ENCODE measurements around the gene FAM53B. TPM values are rescaled to one million over a fixed set of nuclear protein-coding genes. Genes with fewer than 3 reads are reported as not detected.

Gene FAM53B
- total RNA-seq, 1 donor, result 12.7 TPM

DNA sequence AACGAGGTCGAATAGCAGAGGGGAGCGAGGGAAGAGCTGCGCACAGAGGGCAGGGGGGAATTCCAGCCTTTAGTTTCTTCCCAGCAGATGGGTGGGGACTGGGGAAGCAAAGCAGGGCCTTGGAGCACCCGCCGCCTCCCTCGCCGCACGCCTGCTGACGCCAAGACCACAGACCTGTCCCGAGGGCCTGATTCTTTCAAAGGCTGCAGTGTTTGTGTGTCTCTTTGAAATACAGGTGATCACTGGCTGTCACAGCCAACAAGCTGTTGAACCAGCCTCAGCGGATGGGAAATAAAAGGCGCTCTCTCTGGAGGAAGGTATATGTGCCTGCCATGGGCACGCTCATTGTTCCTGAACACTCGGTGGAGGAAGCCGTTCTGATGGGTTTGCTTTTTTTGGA, 119.3 kb downstream of the FAM53B start:
- Histone ChIP-seq H4K20me1 (ENCODE audit: insufficient read depth, low read length) (peaks cover 30% of the 10 kb centered on the region), H3K4me2 (ENCODE audit: insufficient read depth, low read length) (no peak overlapping the region), H3K9me3 (ENCODE audit: low read depth, low read length) (no peaks in the 10 kb centered on the region), H3K79me2 (ENCODE audit: insufficient read depth, low read length) (no peaks in the 10 kb centered on the region), H3K27me3 (ENCODE audit: insufficient read depth, low read length) (no peaks in the 10 kb centered on the region), H3K4me1 (ENCODE audit: insufficient read depth, low read length) (no peaks in the 10 kb centered on the region), H3K36me3 (ENCODE audit: insufficient read depth, low read length) (no peaks in the 10 kb centered on the region), H2AFZ (ENCODE audit: low read length) (no peak overlapping the region), H3K27ac (ENCODE audit: low read depth, low read length) (no peak overlapping the region), H3K4me3 (ENCODE audit: insufficient read depth, low read length) (no peak overlapping the region)
- no peak for DNase-seq (ENCODE audit: insufficient read length, low spot score, missing footprints)
- TF ChIP-seq, protein P1, sequence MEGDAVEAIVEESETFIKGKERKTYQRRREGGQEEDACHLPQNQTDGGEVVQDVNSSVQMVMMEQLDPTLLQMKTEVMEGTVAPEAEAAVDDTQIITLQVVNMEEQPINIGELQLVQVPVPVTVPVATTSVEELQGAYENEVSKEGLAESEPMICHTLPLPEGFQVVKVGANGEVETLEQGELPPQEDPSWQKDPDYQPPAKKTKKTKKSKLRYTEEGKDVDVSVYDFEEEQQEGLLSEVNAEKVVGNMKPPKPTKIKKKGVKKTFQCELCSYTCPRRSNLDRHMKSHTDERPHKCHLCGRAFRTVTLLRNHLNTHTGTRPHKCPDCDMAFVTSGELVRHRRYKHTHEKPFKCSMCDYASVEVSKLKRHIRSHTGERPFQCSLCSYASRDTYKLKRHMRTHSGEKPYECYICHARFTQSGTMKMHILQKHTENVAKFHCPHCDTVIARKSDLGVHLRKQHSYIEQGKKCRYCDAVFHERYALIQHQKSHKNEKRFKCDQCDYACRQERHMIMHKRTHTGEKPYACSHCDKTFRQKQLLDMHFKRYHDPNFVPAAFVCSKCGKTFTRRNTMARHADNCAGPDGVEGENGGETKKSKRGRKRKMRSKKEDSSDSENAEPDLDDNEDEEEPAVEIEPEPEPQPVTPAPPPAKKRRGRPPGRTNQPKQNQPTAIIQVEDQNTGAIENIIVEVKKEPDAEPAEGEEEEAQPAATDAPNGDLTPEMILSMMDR (IDR thresholded peaks at IDR 0.05; ENCODE audit: extremely low read depth, low read depth, low read length), result no peak

DNA sequence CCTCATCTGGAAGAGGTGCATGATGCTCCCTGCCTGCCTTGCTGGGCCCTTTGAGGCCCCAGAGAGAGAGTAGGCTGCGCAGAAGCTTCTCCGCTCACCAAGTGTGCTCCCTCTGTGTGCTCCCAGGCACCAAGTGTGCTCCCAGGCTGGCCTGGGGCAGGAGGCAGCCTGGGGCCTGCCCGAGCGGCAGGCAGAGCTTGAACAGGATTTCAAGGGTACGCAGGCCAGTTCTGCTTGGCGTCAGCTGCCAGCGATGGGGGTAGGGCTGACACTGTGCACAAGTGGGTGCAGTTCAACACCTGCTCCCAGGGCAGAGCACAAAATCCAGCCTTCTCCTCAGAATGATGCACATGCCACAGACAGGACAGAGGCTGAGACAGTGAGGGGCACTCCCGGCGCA, 119.7 kb downstream of the FAM53B start:
- H3K27ac ChIP-seq (ENCODE audit: low read depth, low read length), result no peak overlapping the region
- no peak overlapping the region for H3K4me3 ChIP-seq (ENCODE audit: insufficient read depth, low read length)
- H3K27me3 ChIP-seq (ENCODE audit: insufficient read depth, low read length), result no peaks in the 10 kb centered on the region
- no peaks in the 10 kb centered on the region for H3K36me3 ChIP-seq (ENCODE audit: insufficient read depth, low read length)
- H3K4me1 ChIP-seq (ENCODE audit: insufficient read depth, low read length), result peaks cover 2% of the 10 kb centered on the region
- H3K79me2 ChIP-seq (ENCODE audit: insufficient read depth, low read length), result no peaks in the 10 kb centered on the region
- TF ChIP-seq, protein P1 (IDR thresholded peaks at IDR 0.05; ENCODE audit: extremely low read depth, low read depth, low read length), result no peak
- peaks cover 30% of the 10 kb centered on the region for H4K20me1 ChIP-seq (ENCODE audit: insufficient read depth, low read length)
- DNase-seq (ENCODE audit: insufficient read length, low spot score, missing footprints), result no peak
- no peak overlapping the region for H2AFZ ChIP-seq (ENCODE audit: low read length)
- no peaks in the 10 kb centered on the region for H3K9me3 ChIP-seq (ENCODE audit: low read depth, low read length)
- no peak overlapping the region for H3K4me2 ChIP-seq (ENCODE audit: insufficient read depth, low read length)

DNA sequence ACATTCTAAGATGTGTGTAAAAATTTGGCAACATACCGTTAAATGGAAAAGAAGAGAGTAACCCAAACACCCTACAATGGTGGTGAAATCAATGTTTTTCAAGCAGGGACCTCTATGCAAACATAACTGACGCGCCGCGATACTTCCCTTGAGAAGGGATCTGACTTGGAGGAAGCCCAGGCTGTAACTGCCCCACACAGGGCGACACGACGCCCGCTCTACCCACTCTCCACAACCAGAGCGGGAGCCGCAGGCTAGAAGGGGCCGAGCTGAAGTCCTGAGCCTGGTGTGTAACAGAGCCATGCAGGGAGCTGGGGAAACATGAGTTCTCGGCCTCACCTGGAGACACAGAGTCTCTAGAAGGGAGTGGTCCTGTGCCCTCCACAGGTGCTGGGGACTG, 120.2 kb downstream of the FAM53B start:
- Histone ChIP-seq H3K4me1 (ENCODE audit: insufficient read depth, low read length) (peaks cover 4% of the 10 kb centered on the region), H2AFZ (ENCODE audit: low read length) (no peak overlapping the region), H3K79me2 (ENCODE audit: insufficient read depth, low read length) (no peaks in the 10 kb centered on the region), H3K4me2 (ENCODE audit: insufficient read depth, low read length) (no peak overlapping the region), H3K36me3 (ENCODE audit: insufficient read depth, low read length) (no peaks in the 10 kb centered on the region), H3K27ac (ENCODE audit: low read depth, low read length) (no peak overlapping the region), H3K4me3 (ENCODE audit: insufficient read depth, low read length) (no peak overlapping the region), H4K20me1 (ENCODE audit: insufficient read depth, low read length) (peaks cover 30% of the 10 kb centered on the region), H3K27me3 (ENCODE audit: insufficient read depth, low read length) (no peaks in the 10 kb centered on the region), H3K9me3 (ENCODE audit: low read depth, low read length) (no peaks in the 10 kb centered on the region)
- TF ChIP-seq, protein P1 (IDR thresholded peaks at IDR 0.05; ENCODE audit: extremely low read depth, low read depth, low read length), result no peak
- DNase-seq (ENCODE audit: insufficient read length, low spot score, missing footprints), result no peak

DNA sequence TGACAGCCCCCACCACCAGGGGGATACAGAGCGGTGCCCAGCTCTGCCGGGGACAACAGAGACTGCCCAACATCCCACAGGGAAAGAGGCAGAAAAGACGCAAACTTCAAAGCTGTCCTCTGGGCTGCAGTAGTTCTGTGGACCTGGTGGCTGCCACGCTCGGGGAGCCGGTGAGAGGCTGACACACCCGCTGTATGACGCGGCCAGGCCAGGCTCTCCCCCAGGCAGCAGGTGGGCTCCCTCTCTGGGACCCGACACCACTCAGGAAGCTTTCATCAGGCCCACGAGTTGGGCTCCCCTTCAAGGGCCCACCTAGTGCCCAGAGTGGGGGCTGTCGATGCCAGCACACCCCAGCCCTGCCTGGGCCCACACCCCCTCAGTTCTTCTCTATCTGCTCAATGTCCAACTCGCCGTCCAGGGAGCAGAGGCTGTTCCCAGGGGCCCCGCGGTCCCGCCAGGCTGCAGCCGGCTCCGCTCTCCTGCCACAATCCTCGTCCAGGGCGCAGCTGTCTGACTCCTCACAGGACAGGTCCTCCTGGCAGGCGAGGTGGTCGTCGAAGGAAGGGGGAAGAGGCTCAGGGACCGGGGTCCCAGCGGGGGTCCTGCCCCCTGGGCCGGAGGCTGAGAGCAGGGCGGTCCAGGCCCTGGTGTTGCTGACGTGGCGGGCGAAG, 121.2 kb downstream of the FAM53B start:
- TF ChIP-seq, protein P1 (IDR thresholded peaks at IDR 0.05; ENCODE audit: extremely low read depth, low read depth, low read length), result no peak
- DNase-seq (ENCODE audit: insufficient read length, low spot score, missing footprints), result no peak
- H3K4me3 ChIP-seq (ENCODE audit: insufficient read depth, low read length), result no peak overlapping the region

More for the DNA sequence above, 121.2 kb downstream of the FAM53B start:
- Histone ChIP-seq H3K36me3 (ENCODE audit: insufficient read depth, low read length) (no peaks in the 10 kb centered on the region), H3K4me2 (ENCODE audit: insufficient read depth, low read length) (no peak overlapping the region), H3K79me2 (ENCODE audit: insufficient read depth, low read length) (no peaks in the 10 kb centered on the region), H3K27me3 (ENCODE audit: insufficient read depth, low read length) (no peaks in the 10 kb centered on the region), H3K27ac (ENCODE audit: low read depth, low read length) (no peak overlapping the region), H4K20me1 (ENCODE audit: insufficient read depth, low read length) (peaks cover 20% of the 10 kb centered on the region), H2AFZ (ENCODE audit: low read length) (no peak overlapping the region), H3K9me3 (ENCODE audit: low read depth, low read length) (no peaks in the 10 kb centered on the region), H3K4me1 (ENCODE audit: insufficient read depth, low read length) (peaks cover 4% of the 10 kb centered on the region)
